Tibial nerve (tissue), 4 donors: ENCODE data around the gene BHLHA9.

Experiments used
- CTCF ChIP-seq, 5 experiments: fragments of 200-600 bp in 3 of 5; fragments of 450-650 bp in 2 of 5; sonication (generic) in 3 of 5; IDR thresholded peaks; one replicate each; pipeline ENCODE4 v1.5.1; 2016 to 2019; ENCODE audit warnings: antibody characterized with exemption in 5 of 5, mild to moderate bottlenecking in 3 of 5, moderate library complexity in 2 of 5
- EP300 ChIP-seq, 2 donors: sonication (generic); formaldehyde crosslinking; IDR thresholded peaks; one replicate each; pipeline ENCODE4 v1.6.1; 2017; ENCODE audit warnings: antibody characterized with exemption in 2 of 2, mild to moderate bottlenecking in 1 of 2
- POLR2A ChIP-seq, 2 donors: fragments of 450-650 bp; IDR thresholded peaks; one replicate each; pipeline ENCODE4 v1.6.1; 2017; ENCODE audit warnings: antibody characterized with exemption in 2 of 2, mild to moderate bottlenecking in 2 of 2, moderate library complexity in 2 of 2

GRCh38 chr17:1232786-1233185 is 37.5 kb upstream of the BHLHA9 start:
- no peak for TF ChIP-seq POLR2A (IDR thresholded peaks at IDR 0.05)
- TF ChIP-seq CTCF (IDR thresholded peaks at IDR 0.05): no peak
- TF ChIP-seq EP300 (IDR thresholded peaks at IDR 0.05): no peak
